Activated B cell treated with CpG ODN at 0.5 μM for 24 hours (primary cell): ENCODE measurements around the gene SEC23IP. TPM values are rescaled to one million over a fixed set of nuclear protein-coding genes. Genes with fewer than 3 reads are reported as not detected.

Experiments
- ATAC-seq: fragments of 200-7000 bp; cut with Tn5 transposase; one replicate; pipeline ENCODE4 v1.10.0; 2021; ENCODE audit warnings: low read depth, mild to moderate bottlenecking, moderate library complexity
- CTCF ChIA-PET: fragments of 350-600 bp; sonication (Branson Sonifier 250); formaldehyde crosslinking; loops from one replicate; lab custom pipeline; 2021; ENCODE audit warnings: antibody characterized with exemption; lab: Charles Lee
- POLR2A ChIA-PET: fragments of 350-600 bp; sonication (Branson Sonifier 250); formaldehyde crosslinking; loops from one replicate; lab custom pipeline; 2021; ENCODE audit warnings: antibody characterized with exemption; lab: Charles Lee
- DNase-seq: peaks from one replicate; pipeline ENCODE4 v3.0.0; 2022
- H3K27ac Mint-ChIP-seq: one replicate; pipeline ENCODE4 v1.8.0; 2020; ENCODE audit warnings: mixed read lengths
- H3K27me3 Mint-ChIP-seq: one replicate; pipeline ENCODE4 v1.8.0; 2021; ENCODE audit warnings: mixed read lengths
- H3K36me3 Mint-ChIP-seq: one replicate; pipeline ENCODE4 v1.8.0; 2021; ENCODE audit warnings: low read depth, mixed read lengths
- H3K4me1 Mint-ChIP-seq: one replicate; pipeline ENCODE4 v1.8.0; 2021; ENCODE audit warnings: mixed read lengths
- H3K4me3 Mint-ChIP-seq: one replicate; pipeline ENCODE4 v1.8.0; 2020; ENCODE audit warnings: mild to moderate bottlenecking, mixed read lengths
- H3K9me3 Mint-ChIP-seq: one replicate; pipeline ENCODE4 v1.8.0; 2020; ENCODE audit warnings: mixed read lengths
- intact Hi-C: fragments of 100-400 bp; cut with micrococcal nuclease; formaldehyde crosslinking; loops from one replicate; pipeline ENCODE4 v1.15.1; 2024
- total RNA-seq: library from RNA; stranded (reverse); gene quantifications from 2 replicates; pipeline ENCODE4 v1.2.3, GENCODE V29; 2022
- TF ChIP-seq, protein P1 (sequence below): fragments of 200-600 bp; IDR thresholded peaks from one replicate; pipeline ENCODE4 v1.8.0; 2022; ENCODE audit warnings: antibody characterized with exemption, mild to moderate bottlenecking

Gene SEC23IP
- total RNA-seq, 1 donor from 2014 or later, result 79.9 TPM

DNA sequence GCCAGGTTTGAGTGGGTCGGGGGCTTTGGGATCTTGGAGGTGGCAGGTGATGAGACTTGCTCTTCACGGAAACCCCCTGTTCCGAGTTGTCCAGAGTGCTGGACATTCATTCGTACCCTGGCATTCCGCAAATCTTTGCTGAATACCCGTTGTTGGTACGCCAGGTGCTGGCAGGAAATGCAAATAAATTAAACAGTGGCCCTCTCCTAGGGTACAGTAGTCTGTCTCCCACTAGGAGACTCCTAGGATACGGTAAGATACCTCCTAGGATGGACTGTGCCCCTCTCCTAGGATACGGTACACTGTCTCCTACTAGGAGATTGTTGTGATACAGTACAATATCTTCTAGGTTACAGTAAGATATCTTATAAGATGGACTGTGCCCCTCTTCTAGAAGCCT, 544 bp downstream of the SEC23IP start:
- H3K9me3 Mint-ChIP-seq, result no peaks in the 10 kb centered on the region

DNA sequence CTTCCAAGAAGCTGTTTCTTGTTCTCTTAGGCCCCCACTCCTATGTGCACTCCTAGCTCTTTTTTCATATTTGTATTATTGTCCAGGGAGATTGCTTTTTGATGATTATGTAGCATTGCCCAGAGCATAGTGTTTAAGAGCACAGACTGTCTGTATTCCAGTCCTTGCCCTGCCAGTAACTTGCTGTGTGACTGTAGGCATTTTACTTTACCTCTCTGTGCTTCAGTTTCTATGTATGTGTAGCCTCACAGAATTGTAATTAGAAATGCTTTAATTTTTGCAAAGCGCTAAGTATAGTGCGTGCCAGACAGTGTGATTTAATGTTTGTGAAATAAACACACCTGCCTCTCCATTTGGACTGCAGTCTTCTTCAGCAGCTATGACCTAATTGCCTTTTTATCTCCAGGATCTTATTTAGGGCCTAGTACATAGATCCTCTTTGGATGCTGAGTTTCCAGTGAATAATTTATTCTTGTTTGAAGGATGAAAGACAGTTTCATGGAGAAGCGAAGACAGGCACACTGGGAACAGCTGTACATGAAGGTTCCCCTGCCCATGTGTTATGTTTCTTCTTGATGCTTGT, 1.4 kb downstream of the SEC23IP start:
- Mint-ChIP-seq H3K9me3 (no peaks in the 10 kb centered on the region), H3K4me3 (peak overlapping the region; percentile 94), H3K27ac (peak overlapping the region; percentile 95), H3K4me1 (peaks cover 50% of the 10 kb centered on the region), H3K36me3 (peaks cover 38% of the 10 kb centered on the region), H3K27me3 (no peaks in the 10 kb centered on the region)
- no peak for ATAC-seq
- POLR2A ChIA-PET, result interaction anchor here (4.2 kb wide), 1 partner anchor 21 kb away, joined by 60 read pairs; the partner anchor contains the start of gene MCMBP
- TF ChIP-seq, protein P1, sequence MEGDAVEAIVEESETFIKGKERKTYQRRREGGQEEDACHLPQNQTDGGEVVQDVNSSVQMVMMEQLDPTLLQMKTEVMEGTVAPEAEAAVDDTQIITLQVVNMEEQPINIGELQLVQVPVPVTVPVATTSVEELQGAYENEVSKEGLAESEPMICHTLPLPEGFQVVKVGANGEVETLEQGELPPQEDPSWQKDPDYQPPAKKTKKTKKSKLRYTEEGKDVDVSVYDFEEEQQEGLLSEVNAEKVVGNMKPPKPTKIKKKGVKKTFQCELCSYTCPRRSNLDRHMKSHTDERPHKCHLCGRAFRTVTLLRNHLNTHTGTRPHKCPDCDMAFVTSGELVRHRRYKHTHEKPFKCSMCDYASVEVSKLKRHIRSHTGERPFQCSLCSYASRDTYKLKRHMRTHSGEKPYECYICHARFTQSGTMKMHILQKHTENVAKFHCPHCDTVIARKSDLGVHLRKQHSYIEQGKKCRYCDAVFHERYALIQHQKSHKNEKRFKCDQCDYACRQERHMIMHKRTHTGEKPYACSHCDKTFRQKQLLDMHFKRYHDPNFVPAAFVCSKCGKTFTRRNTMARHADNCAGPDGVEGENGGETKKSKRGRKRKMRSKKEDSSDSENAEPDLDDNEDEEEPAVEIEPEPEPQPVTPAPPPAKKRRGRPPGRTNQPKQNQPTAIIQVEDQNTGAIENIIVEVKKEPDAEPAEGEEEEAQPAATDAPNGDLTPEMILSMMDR, result no peak
- intact Hi-C loops, result loop anchor here (5.0 kb wide), 1 partner anchor 1552 kb away; the partner anchor contains the start of gene FAM204A
- CTCF ChIA-PET, result no interaction called here
- DNase-seq, result no peak

More for the DNA sequence above, 544 bp downstream of the SEC23IP start:
- peaks cover 43% of the 10 kb centered on the region for H3K4me1 Mint-ChIP-seq
- peak overlapping the region; percentile 94 for H3K4me3 Mint-ChIP-seq
- ChIA-PET POLR2A (interaction anchor here (0.9 to 4.2 kb wide), 11 partner anchors 11 to 789 kb away, joined by 3 to 60 read pairs (median 4); partner anchors contain the start of genes BAG3, DENND10 and MCMBP), CTCF (interaction anchor here (0.8 to 1.4 kb wide), 3 partner anchors 21 to 206 kb away, joined by 3 to 6 read pairs (median 5); partner anchors contain the start of gene MCMBP)
- ATAC-seq (no peak), DNase-seq (no peak)
- intact Hi-C loops, result loop anchor here (5.0 kb wide), 1 partner anchor 1551 kb away; the partner anchor contains the start of gene FAM204A
- peak overlapping the region; percentile 95 for H3K27ac Mint-ChIP-seq
- no peaks in the 10 kb centered on the region for H3K27me3 Mint-ChIP-seq
- TF ChIP-seq, protein P1, result no peak
- peaks cover 29% of the 10 kb centered on the region for H3K36me3 Mint-ChIP-seq

DNA sequence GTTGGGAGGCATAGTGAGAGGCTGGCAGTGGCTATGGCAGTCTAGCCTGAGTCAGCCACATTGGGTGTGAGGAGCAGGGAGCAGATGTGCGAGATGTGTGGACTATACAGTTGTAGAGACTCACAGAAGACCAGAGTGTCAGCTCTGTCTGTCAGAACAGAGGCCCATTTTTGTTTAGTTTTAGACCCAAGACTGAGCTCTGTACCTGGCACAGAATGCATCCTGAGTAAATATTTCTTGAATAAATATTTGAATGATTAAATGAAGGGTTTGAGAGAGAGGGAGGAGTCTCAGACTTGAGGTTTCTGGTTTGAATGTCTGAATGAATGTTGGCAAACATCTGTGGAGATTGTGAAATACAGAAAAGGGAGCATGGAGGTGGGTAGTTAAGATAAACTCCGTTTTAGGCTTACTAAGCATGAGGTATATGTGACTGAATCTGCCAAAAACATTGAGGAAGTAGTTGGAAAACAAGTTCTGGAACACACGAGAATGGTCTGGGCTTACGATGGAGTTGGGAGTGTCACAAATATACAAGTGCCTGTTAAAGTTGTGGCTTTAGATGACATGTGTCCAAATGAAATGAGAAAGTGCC, 3.6 kb downstream of the SEC23IP start:
- peaks cover 59% of the 10 kb centered on the region for H3K4me1 Mint-ChIP-seq
- peak overlapping the region; percentile 2 for H3K4me3 Mint-ChIP-seq
- CTCF ChIA-PET, result no interaction called here

DNA sequence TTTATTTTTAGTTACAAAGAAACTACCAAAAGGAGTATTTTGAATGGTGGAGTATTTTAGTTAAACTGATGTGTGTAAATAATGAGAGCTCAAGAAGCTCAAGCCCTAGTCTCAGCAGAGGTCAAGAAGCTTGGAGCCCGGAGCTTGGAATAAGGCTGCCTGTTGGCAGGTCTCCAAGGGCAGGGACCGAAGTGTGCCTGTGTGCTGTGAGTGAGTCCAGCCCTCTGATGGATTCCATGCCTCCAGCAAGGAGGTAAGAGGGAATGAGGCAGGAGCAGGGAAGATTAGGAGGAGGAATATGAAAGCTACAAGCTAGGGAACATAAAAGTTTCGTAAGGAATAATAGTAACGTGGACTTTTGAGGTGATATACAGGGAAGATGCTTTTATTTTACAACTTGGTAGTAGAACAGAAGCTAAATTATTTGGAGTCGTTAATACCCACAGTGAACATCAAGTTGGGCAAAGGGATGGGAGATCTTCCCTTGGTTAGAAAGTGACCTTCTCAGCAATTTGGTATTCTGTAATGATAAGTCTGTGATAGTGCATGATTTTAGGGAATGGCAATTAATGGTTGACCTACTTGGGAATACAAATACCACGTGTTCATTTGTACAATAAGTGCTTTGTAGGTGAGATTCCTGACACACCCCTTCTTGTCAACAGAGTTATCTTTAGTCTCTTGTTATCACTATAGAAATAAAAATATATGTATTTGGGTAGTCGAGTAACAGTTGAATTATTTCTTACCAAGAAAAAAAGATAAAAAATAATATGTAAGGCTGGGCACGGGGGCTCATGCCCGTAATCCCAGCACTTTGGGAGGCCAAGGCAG, 4.6 kb downstream of the SEC23IP start:
- intact Hi-C loops, result no loop called here
- peak overlapping the region; percentile 1 for H3K27ac Mint-ChIP-seq
- H3K4me3 Mint-ChIP-seq, result no peak overlapping the region
- no peaks in the 10 kb centered on the region for H3K9me3 Mint-ChIP-seq
- CTCF ChIA-PET, result interaction anchor here (0.7 kb wide), 1 partner anchor 24 kb away, joined by 3 read pairs; no protein-coding TSS in a partner anchor
- ATAC-seq (no peak), DNase-seq (no peak)
- peaks cover 56% of the 10 kb centered on the region for H3K4me1 Mint-ChIP-seq
- POLR2A ChIA-PET, result interaction anchor here (0.8 kb wide), 1 partner anchor 25 kb away, joined by 3 read pairs; the partner anchor contains the start of gene MCMBP
- H3K27me3 Mint-ChIP-seq, result no peaks in the 10 kb centered on the region
- H3K36me3 Mint-ChIP-seq, result peaks cover 46% of the 10 kb centered on the region
- TF ChIP-seq, protein P1, result no peak

More for the DNA sequence above, 3.6 kb downstream of the SEC23IP start:
- no peaks in the 10 kb centered on the region for H3K9me3 Mint-ChIP-seq
- peaks cover 46% of the 10 kb centered on the region for H3K36me3 Mint-ChIP-seq
- ATAC-seq (no peak), DNase-seq (no peak)
- TF ChIP-seq, protein P1, result no peak
- H3K27ac Mint-ChIP-seq, result peak overlapping the region; percentile 10
- POLR2A ChIA-PET, result no interaction called here
- intact Hi-C loops, result no loop called here
- no peaks in the 10 kb centered on the region for H3K27me3 Mint-ChIP-seq
